NCI-H128 (cell line): ENCODE results near the gene ANKRD11.
"Not testable (repeated sequence)": the region's sequence is repeated elsewhere in the genome, so short reads cannot be mapped to it uniquely, and the experiment has no call there.

Source experiments
- DNase-seq: peaks from one replicate; lab custom pipeline; 2025; ENCODE audit not compliant: unreplicated experiment; lab: John Stamatoyannopoulos, UW

ANKRD11 gene

DNA sequence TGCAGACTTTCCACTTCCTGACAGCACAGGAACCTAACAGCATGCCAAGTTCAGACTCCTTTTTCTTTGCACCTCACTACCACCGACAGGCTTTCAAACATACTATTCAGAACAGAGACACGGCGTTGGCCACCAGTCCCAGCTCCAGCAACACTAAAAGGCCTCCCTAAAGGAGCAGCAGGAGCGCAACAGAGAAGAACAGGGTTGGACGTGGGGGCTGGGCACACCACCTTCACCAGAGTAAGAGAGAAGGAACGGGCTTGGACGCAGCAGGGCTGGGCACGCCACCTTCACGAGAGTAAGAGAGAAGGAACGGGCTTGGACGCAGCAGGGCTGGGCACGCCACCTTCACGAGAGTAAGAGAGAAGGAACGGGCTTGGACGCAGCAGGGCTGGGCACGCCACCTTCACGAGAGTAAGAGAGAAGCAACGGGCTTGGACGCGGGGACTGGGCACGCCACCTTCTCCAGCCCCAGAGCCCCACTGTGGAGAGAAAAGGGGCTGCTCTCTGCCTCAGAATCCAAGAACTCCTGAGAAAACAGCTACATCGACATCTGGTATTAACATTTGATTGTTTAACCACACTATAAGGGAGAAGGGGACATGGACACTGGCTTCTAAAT is 56.9 kb downstream of the ANKRD11 start:
- DNase-seq: not testable (repeated sequence)

GRCh38 chr16:89431630-89432029 is 58.7 kb downstream of the ANKRD11 start:
- no peak for DNase-seq

- DNase-seq: no peak
These were observed 59.2 kb downstream of the ANKRD11 start for GRCh38 chr16:89431158-89431584.

DNA sequence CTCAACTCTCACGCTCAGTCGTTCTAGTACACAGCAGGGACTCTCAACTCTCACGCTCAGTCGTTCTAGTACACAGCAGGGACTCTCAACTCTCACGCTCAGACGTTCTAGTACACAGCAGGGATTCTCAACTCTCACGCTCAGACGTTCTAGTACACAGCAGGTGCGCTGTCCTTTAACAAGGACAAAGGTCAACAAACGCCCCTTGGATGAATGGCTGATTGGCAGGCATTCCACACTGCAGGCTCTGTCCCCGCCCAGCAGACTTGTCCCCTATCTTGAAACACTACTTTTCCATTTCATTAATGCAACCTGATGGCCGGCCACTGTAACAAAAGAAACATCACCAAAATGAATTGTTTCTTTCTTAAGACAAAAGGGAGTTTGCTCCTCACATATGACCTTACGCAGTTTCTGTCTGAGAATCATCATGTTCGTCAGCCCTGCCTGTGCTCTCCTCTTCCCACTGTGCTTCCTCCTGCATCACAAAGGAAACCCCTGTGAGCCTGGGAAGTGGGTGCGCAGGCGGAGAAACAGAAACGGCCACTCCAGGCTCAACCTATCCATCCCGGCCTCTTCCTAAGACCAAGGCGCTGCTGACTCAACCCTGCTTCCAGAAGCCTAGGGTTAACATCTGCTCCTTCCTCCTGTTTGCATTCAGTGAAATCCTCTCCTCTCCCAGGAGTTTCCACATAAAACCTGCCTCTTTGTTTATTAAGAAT is 59.8 kb downstream of the ANKRD11 start:
- no peak for DNase-seq

DNA sequence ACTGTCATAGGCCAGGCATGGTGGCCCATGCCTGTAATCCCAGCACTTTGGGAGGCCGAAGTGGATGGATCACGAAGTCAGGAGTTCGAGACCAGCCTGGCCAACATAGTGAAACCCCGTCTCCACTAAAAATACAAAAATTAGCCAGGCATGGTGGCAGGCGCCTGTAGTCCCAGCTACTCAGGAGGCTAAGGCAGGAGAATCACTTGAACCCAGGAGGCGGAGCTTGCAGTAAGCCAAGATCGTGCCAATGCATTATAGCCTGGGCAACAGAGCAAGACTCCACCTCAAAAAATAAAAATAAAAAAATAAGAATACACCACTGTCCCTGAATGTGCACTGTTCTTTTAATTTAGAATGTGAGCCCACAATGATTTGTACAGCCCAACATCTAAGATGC is 61.8 kb downstream of the ANKRD11 start:
- not testable (repeated sequence) for DNase-seq

GRCh38 chr16:89426736-89427530 is 63.4 kb downstream of the ANKRD11 start:
- DNase-seq: no peak

- DNase-seq: no peak
These were observed 64.8 kb downstream of the ANKRD11 start for GRCh38 chr16:89425523-89425922.

DNA sequence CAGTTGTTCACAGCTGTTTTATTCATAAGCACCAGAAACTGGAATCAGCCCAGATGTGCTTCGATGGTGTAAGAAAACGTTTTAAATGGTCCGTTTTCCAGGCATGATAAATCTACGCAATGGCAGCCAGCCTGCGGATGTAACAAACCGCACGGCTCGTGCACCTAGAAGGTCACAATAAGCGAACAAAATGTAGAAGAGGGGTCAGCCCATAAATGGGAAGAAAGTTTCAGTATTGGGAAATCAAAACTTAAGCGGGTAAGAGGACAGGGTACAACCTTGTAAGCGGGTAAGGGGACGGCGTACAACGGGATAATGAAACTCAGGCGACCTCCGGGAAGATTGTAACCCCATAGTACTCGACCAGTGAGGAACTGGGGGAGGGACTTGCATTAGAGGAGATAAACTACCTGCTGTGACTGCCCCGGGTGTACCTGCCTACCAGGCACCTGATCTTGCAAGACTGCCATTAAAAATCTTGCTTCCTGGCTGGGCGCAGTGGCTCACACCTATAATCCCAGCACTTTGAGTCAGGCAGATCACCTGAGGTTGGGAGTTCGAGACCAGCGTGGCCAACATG is 66.6 kb downstream of the ANKRD11 start:
- no peak for DNase-seq

GRCh38 chr16:89422905-89423630 is 67.3 kb downstream of the ANKRD11 start:
- DNase-seq: no peak

DNA sequence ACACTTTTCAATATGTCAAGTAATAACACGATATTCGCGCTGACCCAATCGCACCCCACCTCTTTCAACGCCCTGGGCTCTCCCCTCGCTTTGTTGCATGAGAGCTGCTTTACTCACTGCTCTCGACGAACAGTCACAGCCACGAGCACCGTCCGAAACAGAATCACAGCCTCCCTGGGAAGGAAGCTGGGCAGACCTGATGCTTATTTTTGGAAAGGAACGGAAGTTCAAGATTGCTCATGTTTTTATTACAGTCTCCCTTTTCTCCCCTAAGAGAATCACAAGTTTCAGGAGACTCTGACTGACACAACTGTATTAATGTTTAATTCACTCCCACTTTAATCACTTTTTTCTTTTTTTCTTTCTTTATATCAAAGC is 67.8 kb downstream of the ANKRD11 start:
- DNase-seq: no peak

- DNase-seq: not testable (repeated sequence)
These were observed 69.1 kb downstream of the ANKRD11 start for GRCh38 chr16:89421300-89421699.

GRCh38 chr16:89420204-89420603 is 70.2 kb downstream of the ANKRD11 start:
- DNase-seq: no peak

DNA sequence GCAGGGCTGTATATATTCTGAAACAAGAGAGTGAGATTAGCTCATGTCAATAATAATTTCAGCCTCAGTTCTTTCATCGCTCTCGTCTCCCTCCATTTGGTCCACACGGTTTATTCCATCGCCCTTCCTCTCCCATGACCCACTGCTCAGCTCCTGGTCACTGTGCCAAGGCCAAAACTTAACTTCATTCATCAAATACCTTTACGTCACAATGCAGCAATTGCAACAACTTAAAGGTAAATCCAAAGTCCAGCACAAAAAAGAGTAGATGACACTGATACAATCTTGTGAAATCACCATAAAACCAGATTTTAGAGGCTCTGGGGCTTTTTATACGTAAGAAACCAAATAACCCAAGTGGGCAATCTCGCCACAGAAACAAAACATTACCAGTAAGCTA is 72.0 kb downstream of the ANKRD11 start:
- DNase-seq: no peak

- no peak for DNase-seq
These were observed 73.0 kb downstream of the ANKRD11 start for GRCh38 chr16:89417352-89417751.

- no peak for DNase-seq
These were observed 76.4 kb downstream of the ANKRD11 start for GRCh38 chr16:89413811-89414585.

DNA sequence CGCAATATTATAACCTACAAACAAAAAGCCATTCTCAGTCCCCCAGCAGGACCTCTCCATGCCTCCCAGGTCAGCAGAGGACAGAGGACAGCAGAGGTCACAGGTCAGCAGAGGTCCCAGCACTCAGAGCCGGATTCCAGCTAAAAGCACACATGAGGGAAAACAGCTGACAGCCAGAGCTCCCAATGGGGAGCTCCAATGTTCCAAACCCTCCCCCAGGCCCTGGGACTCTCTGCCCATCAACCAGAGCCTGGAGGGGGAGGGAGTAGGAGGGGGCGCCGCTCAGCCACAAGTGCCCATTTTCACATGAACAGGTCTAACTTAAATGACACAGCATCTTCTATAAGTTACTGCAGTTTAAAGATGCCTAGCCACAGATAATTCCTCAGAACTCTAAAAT is 77.5 kb downstream of the ANKRD11 start:
- DNase-seq: no peak

DNA sequence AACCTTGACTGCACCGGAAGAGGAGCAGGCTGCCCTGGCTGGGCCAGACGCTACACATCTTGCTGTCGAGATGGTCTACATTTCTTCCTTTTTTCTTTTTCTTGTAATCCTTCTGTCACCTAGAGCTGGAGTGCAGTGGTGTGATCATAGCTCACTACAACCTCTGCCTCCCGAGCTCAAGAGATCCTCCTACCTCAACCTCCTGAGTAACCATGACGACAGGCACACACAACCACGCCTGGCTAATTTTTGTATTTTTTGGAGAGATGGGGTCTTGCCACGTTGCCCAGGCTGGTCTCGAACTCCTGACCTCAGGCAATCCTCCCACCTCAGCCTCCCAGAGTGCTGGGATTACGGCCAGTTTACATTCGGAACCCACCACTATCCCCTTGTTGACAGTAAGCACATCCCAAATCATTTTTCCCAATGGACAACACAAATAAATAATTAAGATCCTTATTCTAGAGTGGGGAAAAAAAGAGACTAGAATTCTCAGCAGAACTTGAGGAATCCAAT is 79.0 kb downstream of the ANKRD11 start:
- DNase-seq: no peak

- no peak for DNase-seq
These were observed 79.5 kb downstream of the ANKRD11 start for GRCh38 chr16:89410794-89411309.

DNA sequence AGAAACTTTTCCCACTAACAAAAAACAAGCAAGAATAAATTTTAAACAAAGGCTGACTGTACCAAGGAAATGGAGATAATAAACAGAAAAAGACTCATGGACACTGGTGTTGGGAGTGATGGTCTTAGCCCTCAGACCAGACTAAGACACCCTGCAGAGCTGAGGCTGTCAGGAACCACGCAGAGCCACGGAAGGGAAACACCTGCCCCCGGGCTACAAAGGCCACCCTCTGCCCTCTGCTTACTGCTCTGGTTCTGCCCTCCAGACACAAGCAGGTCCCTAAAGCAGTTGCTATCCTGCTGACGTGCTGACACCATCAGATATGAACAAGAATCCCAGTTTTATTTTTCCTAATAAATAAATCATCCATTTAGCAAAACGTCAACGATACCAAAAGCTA is 80.0 kb downstream of the ANKRD11 start:
- DNase-seq: no peak
